ENCODE measurements around the gene CDK8. TPM values are rescaled to one million over a fixed set of nuclear protein-coding genes. Genes with fewer than 3 reads are reported as not detected.

The CDK8 gene
- total and polyA plus RNA-seq, 9 of the 15 experiments (the other 6 are each of a cell fraction or from before 2014, with no cell fraction given), result 11.3 to 33.7 (median 20.3) TPM

GRCh38 chr13:26221721-26222519, 32.0 kb upstream of the CDK8 start, which contains the start of gene RNF6 (continued):
- peak; percentile 77; the same call in 1 of the 2 replicates for TF ChIP-seq NFRKB (IDR thresholded peaks at IDR 0.05; ENCODE audit: low read depth)
- peak; percentile 81 for TF ChIP-seq U2AF1 (optimal IDR thresholded peaks at IDR 0.05; ENCODE audit: low read depth, low read length)
- 0 out of 2 replicates have a peak, but pooled peaks have one; percentile 34 for TF ChIP-seq SP1 (CRISPR knock-in tag; IDR thresholded peaks at IDR 0.05)
- no peak for TF ChIP-seq ADNP (tag; IDR thresholded peaks at IDR 0.05)
- peak; percentile 76 for TF ChIP-seq HMGN3 (IDR thresholded peaks at IDR 0.05; ENCODE audit: borderline replicate concordance, extremely low read depth, insufficient read length, low read depth, low read length)

GRCh38 chr13:26222520-26223046, 31.3 kb upstream of the CDK8 start:
- peak overlapping the region; percentile 73 for H3K4me3 ChIP-seq
- ChIA-PET POLR2A (interaction anchor here (0.6 to 1.5 kb wide), 5 partner anchors 8 to 154 kb away, joined by 3 to 7 read pairs (median 5); no protein-coding TSS in a partner anchor), CTCF (ENCODE audit: low intra/inter-chr PET ratio) (no interaction called here)
- H3K36me3 ChIP-seq (ENCODE audit: control insufficient read depth, insufficient read depth, low read length), result peaks cover 30% of the 10 kb centered on the region
- no peaks in the 10 kb centered on the region for H4K20me1 ChIP-seq (replicated peaks; ENCODE audit: control insufficient read depth, insufficient read depth, low read length)
- H3K9me1 ChIP-seq (ENCODE audit: control insufficient read depth, insufficient read depth, low read length), result no peaks in the 10 kb centered on the region
- no peaks in the 10 kb centered on the region for H3K27me3 ChIP-seq (ENCODE audit: control insufficient read depth in 2 of 2, insufficient read depth in 2 of 2, low read length in 2 of 2)
- FAIRE-seq, result peak; percentile 67
- no TSS peak for BruUV-seq (replicated peaks)
- DNase-seq (ENCODE audit: extremely low read depth in 1 of 4, low spot score in 3 of 4), result peak in 1 of 4 experiments; percentile 52
- ATAC-seq, result peak; percentile 60
- H3K79me2 ChIP-seq (ENCODE audit: control insufficient read depth, insufficient read depth, low read length), result peaks cover 28% of the 10 kb centered on the region
- H3K9ac ChIP-seq (ENCODE audit: insufficient read depth in 1 of 2, low read depth in 2 of 2, low read length in 2 of 2), result peak overlapping the region; percentile 90 to 96
- H3K4me1 ChIP-seq (replicated peaks in 1 of 2; ENCODE audit: control insufficient read depth in 2 of 2, insufficient read depth in 2 of 2, low read length in 2 of 2), result peaks cover 6 to 21% of the 10 kb centered on the region in 2 experiments; a peak in 3 of 5 replicates
- 19% methylated on average over 12 of the region's 16 CpGs for WGBS (ENCODE audit: insufficient coverage, low coverage, missing lambda C conversion rate)
- H3K27ac ChIP-seq (ENCODE audit: extremely low read depth, low read depth, low read length), result peak overlapping the region; percentile 91
- intact Hi-C loops (cut with micrococcal nuclease), result no loop called here
- in situ Hi-C loops (cut with MboI), result no loop called here
- peak overlapping the region; percentile 91 for H3K4me2 ChIP-seq (ENCODE audit: insufficient read depth, low read length)
- H3K9me3 ChIP-seq (replicated peaks; ENCODE audit: control insufficient read depth, insufficient read depth, low read depth, low read length), result no peaks in the 10 kb centered on the region
- H2AFZ ChIP-seq (ENCODE audit: low read depth, low read length), result peak overlapping the region; percentile 97
- TF ChIP-seq SREBF1 (IDR thresholded peaks at IDR 0.05; ENCODE audit: borderline replicate concordance, low read depth, low read length) (no peak), PHF20 (IDR thresholded peaks at IDR 0.05; ENCODE audit: partially characterized antibody) (peak; percentile 12), ZMIZ1 (IDR thresholded peaks at IDR 0.05; ENCODE audit: low read depth in 2 of 2, low read length in 2 of 2) (no peak), ZFP36 (IDR thresholded peaks at IDR 0.05; ENCODE audit: low read depth, low read length, partially characterized antibody) (no peak), ETV1 (tag; conservative IDR thresholded peaks at IDR 0.05; ENCODE audit: low read depth) (0 out of 2 replicates have a peak, but pooled peaks have one; percentile 10), HOXB6 (CRISPR knock-in tag; IDR thresholded peaks at IDR 0.05; ENCODE audit: borderline replicate concordance) (no peak), CBFB (CRISPR knock-in tag; IDR thresholded peaks at IDR 0.05) (no peak), C11orf30 (IDR thresholded peaks at IDR 0.05; ENCODE audit: low read depth) (peak; percentile 46; the same call in 1 of the 2 replicates), NBN (IDR thresholded peaks at IDR 0.05; ENCODE audit: low read depth) (no peak), MCM5 (IDR thresholded peaks at IDR 0.05; ENCODE audit: low read depth) (no peak), ZFPM2 (CRISPR knock-in tag; IDR thresholded peaks at IDR 0.05) (no peak)

Measured in K562 (cell line).